HepG2 (cell line): ENCODE results near the gene CCDC34. TPM values are rescaled to one million over a fixed set of nuclear protein-coding genes. Genes with fewer than 3 reads are reported as not detected.

Experiments
- ATAC-seq: fragments of 200-7000 bp; cut with Tn5 transposase; 3 replicates; pipeline ENCODE4 v1.9.1; 2020; ENCODE audit warnings: mild to moderate bottlenecking, moderate library complexity
- BruUV-seq: library from RNA; stranded (reverse); fragments of 400-500 nt; replicated peaks from 2 replicates; lab custom pipeline; 2021; lab: Mats Ljungman, UMichigan
- CTCF ChIA-PET: fragments of 300-600 bp; formaldehyde crosslinking; extraction: SDS; loops from one replicate; lab custom pipeline; 2021; ENCODE audit warnings: low total read pairs, inconsistent platforms, low intra/inter-chr PET ratio; lab: Yijun Ruan, JAX
- POLR2A ChIA-PET: fragments of 350-600 bp; sonication (Branson Sonifier 250); formaldehyde crosslinking; loops from one replicate; lab custom pipeline; 2020; ENCODE audit warnings: antibody characterized with exemption, inconsistent platforms; lab: Yijun Ruan, JAX
- DNase-seq: peaks from one replicate; pipeline ENCODE4 v3.0.0-alpha.2; 2015; ENCODE audit warnings: low spot score
- FAIRE-seq: peaks from 3 replicates; lab custom pipeline; 2011; peaks lifted over from hg19 to GRCh38; lab: Jason Lieb, UNC
- H2AFZ ChIP-seq: one replicate; pipeline ENCODE4 v1.6.1; 2011; ENCODE audit warnings: low read length, inconsistent platforms
- H3K27ac ChIP-seq: fragments of 300-600 bp; 3 replicates; pipeline ENCODE4 v1.8.0; 2011; ENCODE audit warnings: mixed run types, mild to moderate bottlenecking, mixed read lengths, low read length, inconsistent platforms; ENCODE audit not compliant: insufficient read depth; ENCODE audit errors: extremely low read length
- H3K27me3 ChIP-seq, 2 experiments: fragments of 200-600 bp in 1 of 2; 2 replicates in 1 of 2; 3 replicates in 1 of 2; pipeline versions ENCODE4 v1.6.0 to v1.8.0; 2011; ENCODE audit warnings: low read length in 2 of 2, mild to moderate bottlenecking in 2 of 2, moderate library complexity in 2 of 2, inconsistent platforms in 1 of 2; ENCODE audit not compliant: insufficient read depth in 2 of 2, control insufficient read depth in 1 of 2
- H3K36me3 ChIP-seq, 2 experiments: fragments of 200-600 bp in 1 of 2; replicated peaks in 1 of 2; 2 replicates in 1 of 2; 3 replicates in 1 of 2; pipeline versions ENCODE4 v1.5.1 to v1.8.0; 2011; ENCODE audit warnings: low read length in 2 of 2, inconsistent platforms in 1 of 2; ENCODE audit not compliant: insufficient read depth in 2 of 2, control insufficient read depth in 1 of 2
- H3K4me1 ChIP-seq: 2 replicates; pipeline ENCODE4 v1.5.1; 2012; ENCODE audit warnings: low read length, inconsistent platforms; ENCODE audit not compliant: insufficient read depth
- H3K4me2 ChIP-seq: 2 replicates; pipeline ENCODE4 v1.6.0; 2011; ENCODE audit warnings: low read depth, low read length, inconsistent platforms
- H3K4me3 ChIP-seq, 3 experiments: fragments of 200-600 bp in 1 of 3; sonication (generic), shearing (Covaris generic) in 1 of 3; replicated peaks in 1 of 3; 2 replicates each; pipeline ENCODE4 v1.5.1; 2011 to 2016; ENCODE audit warnings: low read length in 3 of 3, inconsistent platforms in 2 of 3, low read depth in 2 of 3, mild to moderate bottlenecking in 2 of 3, control low read depth in 1 of 3, mixed read lengths in 1 of 3; ENCODE audit not compliant: insufficient read depth in 1 of 3
- H3K79me2 ChIP-seq: one replicate; pipeline ENCODE4 v1.6.1; 2011; ENCODE audit warnings: low read length, inconsistent platforms; ENCODE audit not compliant: insufficient read depth
- H3K9ac ChIP-seq: 2 replicates; pipeline ENCODE4 v1.6.0; 2011; ENCODE audit warnings: mild to moderate bottlenecking, low read depth, low read length, inconsistent platforms; ENCODE audit not compliant: insufficient read depth
- H3K9me3 ChIP-seq: 2 replicates; pipeline ENCODE4 v1.5.1; 2012; ENCODE audit warnings: mild to moderate bottlenecking, low read length
- H4K20me1 ChIP-seq: 2 replicates; pipeline ENCODE4 v1.6.0; 2011; ENCODE audit warnings: inconsistent platforms, mild to moderate bottlenecking, low read length, moderate library complexity; ENCODE audit not compliant: insufficient read depth
- CEBPB ChIP-seq: IDR thresholded peaks from 2 replicates; pipeline ENCODE4 v1.6.1; 2011; ENCODE audit warnings: low read depth, low read length, improper control_type of control experiment, borderline replicate concordance
- GLI4 ChIP-seq: sonication (generic); formaldehyde crosslinking; IDR thresholded peaks from 2 replicates; pipeline ENCODE4 v1.5.1; 2020; ENCODE audit warnings: missing genetic modification reagents, mild to moderate bottlenecking, moderate library complexity, borderline replicate concordance
- HMG20B ChIP-seq: conservative IDR thresholded peaks from 2 replicates; pipeline ENCODE4 v1.6.1; 2016; ENCODE audit warnings: missing genetic modification reagents, missing compliant biosample characterization
- HNRNPUL1 ChIP-seq: fragments of 200-400 bp; formaldehyde crosslinking; IDR thresholded peaks from 2 replicates; pipeline ENCODE4 v1.6.1; 2017; ENCODE audit warnings: low read depth, mild to moderate bottlenecking, low read length, moderate library complexity
- MAFF ChIP-seq: IDR thresholded peaks from 2 replicates; pipeline ENCODE4 v1.6.1; 2011; ENCODE audit warnings: low read depth, low read length, improper control_type of control experiment
- MAFK ChIP-seq, 2 experiments: IDR thresholded peaks in 1 of 2; conservative IDR thresholded peaks in 1 of 2; 2 replicates each; pipeline ENCODE4 v1.6.1; 2011; ENCODE audit warnings: improper control_type of control experiment in 2 of 2, low read length in 2 of 2
- RARG ChIP-seq: sonication (generic); formaldehyde crosslinking; IDR thresholded peaks from 2 replicates; pipeline ENCODE4 v1.4.0; 2020; ENCODE audit warnings: low read depth, mild to moderate bottlenecking, missing genetic modification reagents
- SOX5 ChIP-seq: IDR thresholded peaks from 2 replicates; pipeline ENCODE4 v1.6.1; 2016; ENCODE audit warnings: borderline replicate concordance
- ZEB1 ChIP-seq: IDR thresholded peaks from 2 replicates; pipeline ENCODE4 v1.6.1; 2012; ENCODE audit warnings: mild to moderate bottlenecking, low read depth, inconsistent platforms; ENCODE audit not compliant: insufficient replicate concordance
- ZNF34 ChIP-seq: sonication (generic); formaldehyde crosslinking; IDR thresholded peaks from 2 replicates; pipeline ENCODE4 v1.4.0; 2020; ENCODE audit warnings: mild to moderate bottlenecking, missing genetic modification reagents, borderline replicate concordance
- ZNF556 ChIP-seq: sonication (generic); formaldehyde crosslinking; IDR thresholded peaks from 2 replicates; pipeline ENCODE4 v1.4.0; 2020; ENCODE audit warnings: mild to moderate bottlenecking, missing genetic modification reagents, borderline replicate concordance
- ZSCAN30 ChIP-seq: sonication (generic); formaldehyde crosslinking; IDR thresholded peaks from 2 replicates; pipeline ENCODE4 v1.5.0; 2020; ENCODE audit warnings: mild to moderate bottlenecking, missing genetic modification reagents
- in situ Hi-C: cut with HindIII; loops from 2 replicates; pipeline ENCODE4 v1.10.0; 2017; ENCODE audit warnings: low pct_unique_long_range_greater_than_20kb; ENCODE audit not compliant: extremely low pct_ligation_motif_present
- intact Hi-C: fragments of 100-400 bp; cut with micrococcal nuclease; formaldehyde crosslinking; loops from one replicate; pipeline ENCODE4 v1.10.0; 2022; ENCODE audit not compliant: unreplicated experiment
- polyA plus RNA-seq, 8 experiments: library from polyadenylated mRNA; depleted of rRNA in 3 of 8; stranded (reverse) in 7 of 8; unstranded in 1 of 8; fragments of >200 nt; fragmentation: Illumina TruSeq in 4 of 8; extraction: Trizol in 4 of 8; gene quantifications; 2 replicates each; pipeline versions ENCODE4 v1.2.1 to v1.2.3, GENCODE V29; 2011 to 2016; ENCODE audit warnings: low read depth in 4 of 8, missing spikeins in 1 of 8, mixed read lengths in 1 of 8; ENCODE audit not compliant: insufficient read depth in 1 of 8
- total RNA-seq, 5 experiments: library from RNA; depleted of rRNA; stranded (reverse); fragments of >200 nt; fragmentation: Illumina TruSeq; extraction: Trizol; gene quantifications; 2 replicates each; pipeline ENCODE4 v1.2.3, GENCODE V29; 2016; ENCODE audit warnings: low read depth in 1 of 5

The CCDC34 gene
- total and polyA plus RNA-seq, 2 of the 13 experiments (the other 11 are each of a cell fraction or from before 2014, with no cell fraction given), result 7.6 to 34.3 TPM

DNA sequence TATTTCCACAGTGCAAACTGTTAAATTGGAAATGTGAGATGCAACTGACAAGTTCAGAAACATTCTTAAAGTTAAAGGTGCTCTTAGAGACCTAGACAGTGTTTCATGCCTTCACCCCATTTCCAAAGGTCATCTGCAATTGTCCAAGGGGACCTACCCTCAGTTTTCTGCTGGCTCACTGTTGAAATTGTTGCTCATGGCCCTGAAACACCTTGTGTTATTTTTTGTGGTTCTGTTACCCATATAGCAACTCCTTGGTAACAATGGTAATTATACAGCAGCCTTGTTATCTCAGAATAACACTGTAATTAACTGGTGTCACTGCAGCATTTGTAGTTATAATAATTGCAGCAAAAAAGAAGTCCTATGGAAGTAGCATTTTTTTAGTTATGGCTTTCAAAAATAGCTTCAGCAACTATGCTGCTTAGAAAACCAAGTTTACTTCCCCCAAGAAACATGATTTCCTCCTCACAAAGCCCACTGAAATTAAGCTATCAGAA, 49.2 kb upstream of the CCDC34 start:
- Histone ChIP-seq H3K79me2 (peaks cover 80% of the 10 kb centered on the region), H3K27me3 (no peaks in the 10 kb centered on the region), H3K9ac (no peak overlapping the region), H3K27ac (no peak overlapping the region), H3K4me2 (no peak overlapping the region), H3K9me3 (no peaks in the 10 kb centered on the region), H3K4me3 (no peak overlapping the region)
- intact Hi-C loops, result no loop called here
- no peak for ATAC-seq
- no TSS peak for BruUV-seq
- CTCF ChIA-PET, result no interaction called here
- TF ChIP-seq CEBPB, result no peak
- no peak for TF ChIP-seq SOX5 (CRISPR knock-in tag)
- no peak for TF ChIP-seq ZNF34 (CRISPR knock-in tag)
- no peak for TF ChIP-seq HMG20B
- TF ChIP-seq RARG (CRISPR knock-in tag), result no peak
- TF ChIP-seq ZNF556 (CRISPR knock-in tag), result no peak
- no peak for TF ChIP-seq ZEB1
- no peak for TF ChIP-seq ZSCAN30 (CRISPR knock-in tag)
- TF ChIP-seq, all 625 proteins: peak for 0
- no peak overlapping the region for H2AFZ ChIP-seq
- in situ Hi-C loops, result no loop called here
- H3K4me1 ChIP-seq, result peaks cover 24% of the 10 kb centered on the region
- DNase-seq, result no peak
- H3K36me3 ChIP-seq, result peaks cover 3 to 23% of the 10 kb centered on the region in 2 experiments; a peak in 4 of 5 replicates
- no peak for FAIRE-seq
- peaks cover 42% of the 10 kb centered on the region for H4K20me1 ChIP-seq
- POLR2A ChIA-PET, result no interaction called here

DNA sequence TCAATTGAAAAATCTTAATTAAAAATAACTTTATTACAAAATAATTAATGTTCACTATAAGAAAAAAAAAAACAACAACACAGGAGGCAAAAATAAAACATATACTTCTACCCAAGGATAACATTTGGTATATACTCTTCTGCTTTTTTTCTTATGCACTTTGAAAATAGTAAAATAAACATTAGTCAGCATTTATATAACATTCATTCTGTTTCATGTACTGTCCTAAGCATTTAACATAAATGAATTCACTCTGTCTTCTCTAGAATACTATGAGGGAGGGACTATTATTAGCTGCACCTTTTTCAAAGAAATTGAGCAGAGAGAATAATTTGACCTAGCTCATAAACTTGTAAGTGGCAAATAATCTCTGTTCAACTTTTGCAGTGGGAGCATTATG, 48.3 kb upstream of the CCDC34 start:
- Histone ChIP-seq H3K27me3 (no peaks in the 10 kb centered on the region), H3K9me3 (no peaks in the 10 kb centered on the region), H3K79me2 (peaks cover 71% of the 10 kb centered on the region), H3K36me3 (peaks cover 3 to 28% of the 10 kb centered on the region in 2 experiments; a peak in 4 of 5 replicates), H3K4me3 (no peak overlapping the region), H4K20me1 (peaks cover 37% of the 10 kb centered on the region), H2AFZ (no peak overlapping the region), H3K4me1 (peaks cover 24% of the 10 kb centered on the region), H3K27ac (no peak overlapping the region), H3K4me2 (no peak overlapping the region), H3K9ac (no peak overlapping the region)
- FAIRE-seq (no peak), ATAC-seq (no peak), DNase-seq (no peak)
- POLR2A ChIA-PET, result no interaction called here
- no TSS peak for BruUV-seq
- in situ Hi-C loops, result no loop called here
- intact Hi-C loops, result no loop called here
- TF ChIP-seq MAFF (peak; percentile 92), GLI4 (no peak), MAFK (conservative IDR thresholded peaks at IDR 0.05 in 1 of 2, IDR thresholded peaks at IDR 0.05 in 1 of 2; ENCODE audit: low read length in 2 of 2) (peak; percentile 89 to 96), HNRNPUL1 (no peak)
- CTCF ChIA-PET, result no interaction called here
